A549 (cell line): ENCODE data around the gene EBF3. TPM values are rescaled to one million over a fixed set of nuclear protein-coding genes. Genes with fewer than 3 reads are reported as not detected.

ENCODE experiments used
- ATAC-seq, 2 experiments: fragments of 200-7000 bp in 1 of 2; fragments of >200 bp in 1 of 2; cut with Nextera tagmentation in 1 of 2; cut with Tn5 transposase in 1 of 2; 3 replicates each; pipeline versions ENCODE4 v1.8.0 to v1.9.1; 2018 to 2020; ENCODE audit warnings: mild to moderate bottlenecking in 1 of 2, moderate library complexity in 1 of 2
- CTCF ChIA-PET: fragments of 300-600 bp; sonication (Branson Sonifier 250); formaldehyde crosslinking; extraction: SDS; loops from one replicate; lab custom pipeline; 2021; ENCODE audit warnings: antibody characterized with exemption, inconsistent platforms; lab: Yijun Ruan, JAX
- POLR2A ChIA-PET: fragments of 350-600 bp; formaldehyde crosslinking; extraction: SDS; loops from one replicate; lab custom pipeline; 2021; ENCODE audit warnings: antibody characterized with exemption, inconsistent platforms; lab: Yijun Ruan, JAX
- DNase-seq, 2 experiments: peaks; one replicate each; pipeline versions ENCODE4 v3.0.0 to v3.0.0-alpha.2; 2011 to 2016; ENCODE audit warnings: low read depth in 1 of 2, low spot score in 1 of 2
- FAIRE-seq: peaks from 2 replicates; lab custom pipeline; 2011; peaks lifted over from hg19 to GRCh38; lab: Jason Lieb, UNC
- H3K27ac ChIP-seq, 2 experiments: fragments of >200 bp; sonication (Bioruptor Twin); formaldehyde crosslinking; 3 replicates each; pipeline ENCODE4 v1.5.1; 2016 to 2017
- H3K4me1 ChIP-seq: fragments of >200 bp; sonication (Bioruptor Twin); formaldehyde crosslinking; 3 replicates; pipeline ENCODE4 v1.6.1; 2016
- H3K4me2 ChIP-seq: fragments of >200 bp; sonication (Bioruptor Twin); formaldehyde crosslinking; 3 replicates; pipeline ENCODE4 v1.6.1; 2016
- H3K4me3 ChIP-seq: fragments of >200 bp; sonication (Bioruptor Twin); formaldehyde crosslinking; 3 replicates; pipeline ENCODE4 v1.5.1; 2016
- H3K9me3 ChIP-seq: fragments of >200 bp; sonication (Bioruptor Twin); formaldehyde crosslinking; 3 replicates; pipeline ENCODE4 v1.6.1; 2016
- BHLHE40 ChIP-seq: IDR thresholded peaks from 2 replicates; pipeline ENCODE4 v1.6.1; 2012; ENCODE audit warnings: low read depth, low read length, inconsistent platforms
- CBX8 ChIP-seq: fragments of 200-600 bp; sonication (generic); IDR thresholded peaks from 2 replicates; pipeline ENCODE4 v1.6.1; 2016
- CHD2 ChIP-seq: fragments of 150-350 bp; IDR thresholded peaks from 2 replicates; pipeline ENCODE4 v1.6.1; 2014; ENCODE audit warnings: low read length; ENCODE audit not compliant: partially characterized antibody
- EHF ChIP-seq: fragments of 250-450 bp; sonication (Bioruptor Pico); IDR thresholded peaks from 2 replicates; pipeline ENCODE4 v1.5.0; 2020; ENCODE audit warnings: mild to moderate bottlenecking
- EHMT2 ChIP-seq: fragments of 200-600 bp; sonication (generic); IDR thresholded peaks from 2 replicates; pipeline ENCODE4 v1.6.1; 2016; ENCODE audit warnings: antibody characterized with exemption, low read depth, mild to moderate bottlenecking, moderate library complexity
- ESRRA ChIP-seq: fragments of 150-350 bp; IDR thresholded peaks from 2 replicates; pipeline ENCODE4 v1.6.1; 2014; ENCODE audit warnings: mild to moderate bottlenecking, low read length, borderline replicate concordance
- FOSL2 ChIP-seq, 2 experiments: fragments of 450-650 bp in 1 of 2; fragments of >200 bp in 1 of 2; sonication (Bioruptor Twin) in 1 of 2; formaldehyde crosslinking; IDR thresholded peaks; 2 replicates each; pipeline versions ENCODE4 v1.5.0 to v1.6.1; 2016 to 2020; ENCODE audit warnings: mild to moderate bottlenecking in 1 of 2, moderate library complexity in 1 of 2
- FOXS1 ChIP-seq: fragments of 250-450 bp; sonication (Bioruptor Pico); IDR thresholded peaks from 2 replicates; pipeline ENCODE4 v1.5.0; 2020; ENCODE audit warnings: mild to moderate bottlenecking, moderate library complexity
- GATA3 ChIP-seq: IDR thresholded peaks from 2 replicates; pipeline ENCODE4 v1.6.1; 2012; ENCODE audit warnings: borderline replicate concordance
- HEYL ChIP-seq: fragments of 250-450 bp; sonication (Bioruptor Pico); IDR thresholded peaks from 2 replicates; pipeline ENCODE4 v1.8.0; 2021; ENCODE audit warnings: mild to moderate bottlenecking, moderate library complexity
- HOXB5 ChIP-seq: fragments of 250-450 bp; sonication (Bioruptor Pico); IDR thresholded peaks from 2 replicates; pipeline ENCODE4 v1.5.0; 2020; ENCODE audit warnings: mild to moderate bottlenecking, moderate library complexity
- JUN ChIP-seq, 2 experiments: fragments of >200 bp; sonication (Bioruptor Twin); formaldehyde crosslinking; IDR thresholded peaks; 2 replicates in 1 of 2; 3 replicates in 1 of 2; pipeline ENCODE4 v1.6.1; 2016 to 2017
- KDM1A ChIP-seq: fragments of 200-600 bp; sonication (generic); IDR thresholded peaks from 2 replicates; pipeline ENCODE4 v1.6.1; 2016; ENCODE audit warnings: low read depth, mild to moderate bottlenecking
- NR3C1 ChIP-seq: fragments of >200 bp; sonication (Bioruptor Twin); formaldehyde crosslinking; IDR thresholded peaks from 3 replicates; pipeline ENCODE4 v1.6.1; 2017
- PHF8 ChIP-seq: fragments of 200-600 bp; sonication (generic); IDR thresholded peaks from 2 replicates; pipeline ENCODE4 v1.6.1; 2016; ENCODE audit warnings: low read depth, mild to moderate bottlenecking, antibody characterized with exemption, moderate library complexity, borderline replicate concordance
- RFX5 ChIP-seq: fragments of 450-650 bp; IDR thresholded peaks from 2 replicates; pipeline ENCODE4 v1.7.1; 2014; ENCODE audit warnings: antibody characterized with exemption, mild to moderate bottlenecking, moderate library complexity
- TFCP2L1 ChIP-seq: fragments of 250-450 bp; sonication (Bioruptor Pico); IDR thresholded peaks from 2 replicates; pipeline ENCODE4 v1.5.0; 2021; ENCODE audit warnings: mild to moderate bottlenecking
- ZC3H11A ChIP-seq: fragments of 450-650 bp; IDR thresholded peaks from 2 replicates; pipeline ENCODE4 v1.6.1; 2014; ENCODE audit warnings: antibody characterized with exemption, mild to moderate bottlenecking
- ZNF302 ChIP-seq: fragments of 250-450 bp; sonication (Bioruptor Pico); IDR thresholded peaks from 2 replicates; pipeline ENCODE4 v1.9.0; 2021; ENCODE audit warnings: inconsistent platforms, mild to moderate bottlenecking, moderate library complexity
- ZSCAN20 ChIP-seq: fragments of 250-450 bp; sonication (Bioruptor Pico); IDR thresholded peaks from 2 replicates; pipeline ENCODE4 v1.8.0; 2022; ENCODE audit warnings: mild to moderate bottlenecking, moderate library complexity
- WGBS: methylation state at CpG from one replicate; pipeline ENCODE4 v1.1.6; 2017; ENCODE audit errors: missing lambda C conversion rate; 5-methylcytosine and 5-hydroxymethylcytosine counted together
- polyA plus RNA-seq, 4 experiments: library from polyadenylated mRNA; depleted of rRNA in 3 of 4; stranded (reverse); fragments of >200 nt; fragmentation: RNase III in 1 of 4; extraction: RNeasy Plus Mini Kit Qiagen cat#74134 plus additional on column Dnase treatment in 1 of 4; gene quantifications; 2 replicates in 3 of 4; 3 replicates in 1 of 4; pipeline ENCODE4 v1.2.3, GENCODE V29; 2011 to 2017
- TF ChIP-seq, protein P1 (sequence below): fragments of 200-600 bp; sonication (generic); IDR thresholded peaks from 2 replicates; pipeline ENCODE4 v1.6.1; 2016; ENCODE audit warnings: antibody characterized with exemption, mild to moderate bottlenecking, moderate library complexity
- TF ChIP-seq, protein P2 (sequence below): IDR thresholded peaks from 2 replicates; pipeline ENCODE4 v1.6.1; 2012
- TF ChIP-seq, protein P3 (sequence below): fragments of >200 bp; sonication (Bioruptor Twin); formaldehyde crosslinking; IDR thresholded peaks from 3 replicates; pipeline ENCODE4 v1.6.1; 2016
- TF ChIP-seq, protein P4 (sequence below): fragments of 250-450 bp; sonication (Bioruptor Pico); IDR thresholded peaks from 2 replicates; pipeline ENCODE4 v1.5.0; 2020; ENCODE audit warnings: low read depth, mild to moderate bottlenecking, moderate library complexity
- TF ChIP-seq, protein P5 (sequence below): fragments of 150-350 bp; IDR thresholded peaks from 2 replicates; pipeline ENCODE4 v1.6.1; 2014; ENCODE audit warnings: low read depth, mild to moderate bottlenecking, low read length
- TF ChIP-seq, protein P6 (sequence below): IDR thresholded peaks from 2 replicates; pipeline ENCODE4 v1.6.1; 2012; ENCODE audit warnings: low read depth, borderline replicate concordance

Gene EBF3
- polyA plus RNA-seq, 2 of the 4 experiments (the other 2 are of a cell fraction) = 0.12 TPM; not detected in 1

DNA sequence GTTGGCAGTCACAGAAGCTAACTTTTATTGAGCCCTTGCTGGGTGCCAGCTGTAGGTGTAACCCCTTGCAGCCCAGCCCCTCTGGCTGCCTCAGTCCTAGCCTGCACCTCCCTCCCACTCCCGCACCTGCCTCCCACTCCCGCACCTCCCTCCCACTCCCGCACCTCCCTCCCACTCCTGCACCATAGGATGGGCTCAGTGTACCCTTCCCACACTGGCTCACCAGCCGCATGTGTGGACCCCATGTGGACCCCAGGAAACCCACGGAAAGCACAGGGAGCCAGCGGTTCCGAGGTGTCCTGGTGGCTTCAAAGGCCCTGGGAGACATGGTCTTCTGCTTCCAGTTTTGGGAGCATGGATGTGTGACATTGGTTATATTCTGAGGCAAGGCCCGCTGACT, 132.9 kb downstream of the EBF3 start:
- WGBS = 39% methylated on average over 5 of the region's 8 CpGs
- ATAC-seq = no peak
- ChIA-PET CTCF (interaction anchor here (1.3 kb wide), 1 partner anchor 17 kb away, joined by 3 read pairs; no protein-coding TSS in a partner anchor), POLR2A (no interaction called here)
- no peak overlapping the region for H3K4me3 ChIP-seq
- no peak for TF ChIP-seq JUN (IDR thresholded peaks at IDR 0.05)
- TF ChIP-seq EHF (CRISPR knock-in tag) = no peak
- no peak for TF ChIP-seq FOSL2 (IDR thresholded peaks at IDR 0.05)
- no peak for TF ChIP-seq FOSL2 (CRISPR knock-in tag; IDR thresholded peaks at IDR 0.05)
- no peak for TF ChIP-seq ZC3H11A
- TF ChIP-seq, protein P1, sequence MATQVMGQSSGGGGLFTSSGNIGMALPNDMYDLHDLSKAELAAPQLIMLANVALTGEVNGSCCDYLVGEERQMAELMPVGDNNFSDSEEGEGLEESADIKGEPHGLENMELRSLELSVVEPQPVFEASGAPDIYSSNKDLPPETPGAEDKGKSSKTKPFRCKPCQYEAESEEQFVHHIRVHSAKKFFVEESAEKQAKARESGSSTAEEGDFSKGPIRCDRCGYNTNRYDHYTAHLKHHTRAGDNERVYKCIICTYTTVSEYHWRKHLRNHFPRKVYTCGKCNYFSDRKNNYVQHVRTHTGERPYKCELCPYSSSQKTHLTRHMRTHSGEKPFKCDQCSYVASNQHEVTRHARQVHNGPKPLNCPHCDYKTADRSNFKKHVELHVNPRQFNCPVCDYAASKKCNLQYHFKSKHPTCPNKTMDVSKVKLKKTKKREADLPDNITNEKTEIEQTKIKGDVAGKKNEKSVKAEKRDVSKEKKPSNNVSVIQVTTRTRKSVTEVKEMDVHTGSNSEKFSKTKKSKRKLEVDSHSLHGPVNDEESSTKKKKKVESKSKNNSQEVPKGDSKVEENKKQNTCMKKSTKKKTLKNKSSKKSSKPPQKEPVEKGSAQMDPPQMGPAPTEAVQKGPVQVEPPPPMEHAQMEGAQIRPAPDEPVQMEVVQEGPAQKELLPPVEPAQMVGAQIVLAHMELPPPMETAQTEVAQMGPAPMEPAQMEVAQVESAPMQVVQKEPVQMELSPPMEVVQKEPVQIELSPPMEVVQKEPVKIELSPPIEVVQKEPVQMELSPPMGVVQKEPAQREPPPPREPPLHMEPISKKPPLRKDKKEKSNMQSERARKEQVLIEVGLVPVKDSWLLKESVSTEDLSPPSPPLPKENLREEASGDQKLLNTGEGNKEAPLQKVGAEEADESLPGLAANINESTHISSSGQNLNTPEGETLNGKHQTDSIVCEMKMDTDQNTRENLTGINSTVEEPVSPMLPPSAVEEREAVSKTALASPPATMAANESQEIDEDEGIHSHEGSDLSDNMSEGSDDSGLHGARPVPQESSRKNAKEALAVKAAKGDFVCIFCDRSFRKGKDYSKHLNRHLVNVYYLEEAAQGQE = no peak
- no peak for TF ChIP-seq ZSCAN20 (CRISPR knock-in tag)
- TF ChIP-seq, protein P2, sequence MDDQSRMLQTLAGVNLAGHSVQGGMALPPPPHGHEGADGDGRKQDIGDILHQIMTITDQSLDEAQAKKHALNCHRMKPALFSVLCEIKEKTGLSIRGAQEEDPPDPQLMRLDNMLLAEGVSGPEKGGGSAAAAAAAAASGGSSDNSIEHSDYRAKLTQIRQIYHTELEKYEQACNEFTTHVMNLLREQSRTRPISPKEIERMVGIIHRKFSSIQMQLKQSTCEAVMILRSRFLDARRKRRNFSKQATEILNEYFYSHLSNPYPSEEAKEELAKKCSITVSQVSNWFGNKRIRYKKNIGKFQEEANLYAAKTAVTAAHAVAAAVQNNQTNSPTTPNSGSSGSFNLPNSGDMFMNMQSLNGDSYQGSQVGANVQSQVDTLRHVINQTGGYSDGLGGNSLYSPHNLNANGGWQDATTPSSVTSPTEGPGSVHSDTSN = no peak
- TF ChIP-seq, protein P3, sequence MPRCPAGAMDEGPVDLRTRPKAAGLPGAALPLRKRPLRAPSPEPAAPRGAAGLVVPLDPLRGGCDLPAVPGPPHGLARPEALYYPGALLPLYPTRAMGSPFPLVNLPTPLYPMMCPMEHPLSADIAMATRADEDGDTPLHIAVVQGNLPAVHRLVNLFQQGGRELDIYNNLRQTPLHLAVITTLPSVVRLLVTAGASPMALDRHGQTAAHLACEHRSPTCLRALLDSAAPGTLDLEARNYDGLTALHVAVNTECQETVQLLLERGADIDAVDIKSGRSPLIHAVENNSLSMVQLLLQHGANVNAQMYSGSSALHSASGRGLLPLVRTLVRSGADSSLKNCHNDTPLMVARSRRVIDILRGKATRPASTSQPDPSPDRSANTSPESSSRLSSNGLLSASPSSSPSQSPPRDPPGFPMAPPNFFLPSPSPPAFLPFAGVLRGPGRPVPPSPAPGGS = no peak
- TF ChIP-seq, all 56 proteins: peak for 0
- no peak for FAIRE-seq
- Histone ChIP-seq H3K4me2 (no peak overlapping the region), H3K9me3 (no peaks in the 10 kb centered on the region), H3K27ac (no peak overlapping the region), H3K4me1 (no peaks in the 10 kb centered on the region)
- no peak for DNase-seq

DNA sequence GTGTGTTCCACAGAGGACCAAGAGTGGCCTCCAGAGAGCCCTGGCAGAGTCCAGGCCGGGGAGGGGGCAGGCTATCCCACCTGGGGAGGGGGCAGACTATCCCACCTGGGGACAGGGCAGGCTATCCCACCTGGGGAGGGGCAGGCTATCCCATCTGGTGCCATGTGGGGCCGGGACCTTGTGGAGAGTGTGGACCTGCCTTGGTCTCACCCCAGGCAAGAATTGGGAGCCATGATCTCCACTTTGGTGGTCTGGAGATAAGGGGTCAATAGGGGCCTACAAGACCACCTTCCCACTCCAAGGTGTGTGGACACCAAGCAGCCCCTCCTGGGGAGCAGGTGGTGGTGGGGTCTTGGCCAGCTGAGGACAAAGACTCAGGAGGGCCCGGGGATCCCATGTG, 138.2 kb downstream of the EBF3 start:
- FAIRE-seq = no peak
- POLR2A ChIA-PET = no interaction called here
- no peaks in the 10 kb centered on the region for H3K4me1 ChIP-seq
- CTCF ChIA-PET = no interaction called here
- no peaks in the 10 kb centered on the region for H3K9me3 ChIP-seq
- no peak for ATAC-seq
- H3K4me2 ChIP-seq = no peak overlapping the region
- H3K27ac ChIP-seq = no peak overlapping the region
- H3K4me3 ChIP-seq = no peak overlapping the region
- TF ChIP-seq ZSCAN20 (CRISPR knock-in tag) = no peak
- no peak for TF ChIP-seq ZNF302 (CRISPR knock-in tag)
- TF ChIP-seq, protein P4, sequence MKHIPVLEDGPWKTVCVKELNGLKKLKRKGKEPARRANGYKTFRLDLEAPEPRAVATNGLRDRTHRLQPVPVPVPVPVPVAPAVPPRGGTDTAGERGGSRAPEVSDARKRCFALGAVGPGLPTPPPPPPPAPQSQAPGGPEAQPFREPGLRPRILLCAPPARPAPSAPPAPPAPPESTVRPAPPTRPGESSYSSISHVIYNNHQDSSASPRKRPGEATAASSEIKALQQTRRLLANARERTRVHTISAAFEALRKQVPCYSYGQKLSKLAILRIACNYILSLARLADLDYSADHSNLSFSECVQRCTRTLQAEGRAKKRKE = no peak
- no peak for TF ChIP-seq ESRRA
- no peak for TF ChIP-seq HEYL
- no peak for TF ChIP-seq NR3C1
- no peak for TF ChIP-seq GATA3
- DNase-seq = no peak
- WGBS = 3% methylated on average over 3 of the region's 3 CpGs

DNA sequence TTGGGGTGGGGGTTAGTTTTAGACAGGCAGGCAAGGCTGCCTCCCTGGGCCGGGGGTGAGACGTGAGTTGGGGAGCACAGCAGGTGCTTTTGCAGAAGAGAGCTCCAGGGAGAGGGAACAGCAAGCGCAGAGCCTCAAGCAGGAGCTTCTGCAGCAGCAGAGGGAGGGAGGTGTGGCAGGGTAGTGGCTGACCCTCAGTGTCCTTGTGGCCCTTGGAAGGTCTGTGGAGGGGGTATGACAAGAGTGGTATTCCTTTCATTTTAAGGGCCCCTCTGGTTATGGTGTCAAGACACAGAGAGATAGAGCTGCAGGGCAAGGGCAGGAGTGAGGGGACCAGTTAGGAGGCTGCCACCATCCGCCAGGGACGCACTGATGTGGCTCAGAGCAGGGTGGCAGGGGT, 138.9 kb downstream of the EBF3 start:
- WGBS = 2% methylated on average over 5 of the region's 5 CpGs
- Histone ChIP-seq H3K27ac (no peak overlapping the region), H3K4me1 (no peaks in the 10 kb centered on the region), H3K9me3 (no peaks in the 10 kb centered on the region), H3K4me2 (no peak overlapping the region), H3K4me3 (no peak overlapping the region)
- ChIA-PET POLR2A (no interaction called here), CTCF (no interaction called here)
- ATAC-seq (no peak), FAIRE-seq (no peak), DNase-seq (no peak)
- TF ChIP-seq TFCP2L1 (no peak), HOXB5 (no peak), FOXS1 (no peak), PHF8 (no peak), CHD2 (no peak), EHMT2 (no peak), KDM1A (no peak), BHLHE40 (no peak), ZC3H11A (no peak), RFX5 (no peak), CBX8 (no peak)
- TF ChIP-seq, protein P5, sequence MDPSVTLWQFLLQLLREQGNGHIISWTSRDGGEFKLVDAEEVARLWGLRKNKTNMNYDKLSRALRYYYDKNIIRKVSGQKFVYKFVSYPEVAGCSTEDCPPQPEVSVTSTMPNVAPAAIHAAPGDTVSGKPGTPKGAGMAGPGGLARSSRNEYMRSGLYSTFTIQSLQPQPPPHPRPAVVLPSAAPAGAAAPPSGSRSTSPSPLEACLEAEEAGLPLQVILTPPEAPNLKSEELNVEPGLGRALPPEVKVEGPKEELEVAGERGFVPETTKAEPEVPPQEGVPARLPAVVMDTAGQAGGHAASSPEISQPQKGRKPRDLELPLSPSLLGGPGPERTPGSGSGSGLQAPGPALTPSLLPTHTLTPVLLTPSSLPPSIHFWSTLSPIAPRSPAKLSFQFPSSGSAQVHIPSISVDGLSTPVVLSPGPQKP = no peak
- TF ChIP-seq, protein P2 = no peak
- TF ChIP-seq, protein P6, sequence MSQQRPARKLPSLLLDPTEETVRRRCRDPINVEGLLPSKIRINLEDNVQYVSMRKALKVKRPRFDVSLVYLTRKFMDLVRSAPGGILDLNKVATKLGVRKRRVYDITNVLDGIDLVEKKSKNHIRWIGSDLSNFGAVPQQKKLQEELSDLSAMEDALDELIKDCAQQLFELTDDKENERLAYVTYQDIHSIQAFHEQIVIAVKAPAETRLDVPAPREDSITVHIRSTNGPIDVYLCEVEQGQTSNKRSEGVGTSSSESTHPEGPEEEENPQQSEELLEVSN = no peak
